ENCODE results near the gene TTC6.

DNA sequence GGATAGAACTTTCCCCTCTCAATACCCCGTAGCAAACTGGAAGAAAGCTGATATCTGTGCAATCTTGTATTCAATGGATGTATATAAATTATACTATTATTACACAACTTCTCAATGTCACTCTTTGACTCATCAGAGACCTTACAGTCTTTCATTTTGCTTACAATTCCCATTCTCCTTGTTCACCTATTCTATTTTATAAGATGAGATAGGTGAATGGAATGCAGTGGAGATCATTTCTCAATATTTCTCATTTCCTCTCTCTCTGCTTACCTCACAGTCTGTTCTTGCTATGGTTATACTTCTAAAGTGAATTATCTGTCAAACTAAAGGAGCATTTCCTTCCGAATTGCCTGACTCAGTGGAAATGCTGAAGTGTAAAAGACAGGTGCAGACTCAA lies 15.3 kb upstream of the TTC6 start:
- TF ChIP-seq, protein P1, sequence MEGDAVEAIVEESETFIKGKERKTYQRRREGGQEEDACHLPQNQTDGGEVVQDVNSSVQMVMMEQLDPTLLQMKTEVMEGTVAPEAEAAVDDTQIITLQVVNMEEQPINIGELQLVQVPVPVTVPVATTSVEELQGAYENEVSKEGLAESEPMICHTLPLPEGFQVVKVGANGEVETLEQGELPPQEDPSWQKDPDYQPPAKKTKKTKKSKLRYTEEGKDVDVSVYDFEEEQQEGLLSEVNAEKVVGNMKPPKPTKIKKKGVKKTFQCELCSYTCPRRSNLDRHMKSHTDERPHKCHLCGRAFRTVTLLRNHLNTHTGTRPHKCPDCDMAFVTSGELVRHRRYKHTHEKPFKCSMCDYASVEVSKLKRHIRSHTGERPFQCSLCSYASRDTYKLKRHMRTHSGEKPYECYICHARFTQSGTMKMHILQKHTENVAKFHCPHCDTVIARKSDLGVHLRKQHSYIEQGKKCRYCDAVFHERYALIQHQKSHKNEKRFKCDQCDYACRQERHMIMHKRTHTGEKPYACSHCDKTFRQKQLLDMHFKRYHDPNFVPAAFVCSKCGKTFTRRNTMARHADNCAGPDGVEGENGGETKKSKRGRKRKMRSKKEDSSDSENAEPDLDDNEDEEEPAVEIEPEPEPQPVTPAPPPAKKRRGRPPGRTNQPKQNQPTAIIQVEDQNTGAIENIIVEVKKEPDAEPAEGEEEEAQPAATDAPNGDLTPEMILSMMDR (IDR thresholded peaks at IDR 0.05 in 2 of 3, conservative IDR thresholded peaks at IDR 0.05 in 1 of 3; ENCODE audit: control insufficient read depth in 2 of 3, extremely low read depth in 1 of 3, insufficient read depth in 1 of 3, low read depth in 3 of 3, low read length in 3 of 3): no peak
- no peak for TF ChIP-seq POLR2AphosphoS5 (IDR thresholded peaks at IDR 0.05; ENCODE audit: low read length)
- TF ChIP-seq CEBPB (IDR thresholded peaks at IDR 0.05; ENCODE audit: borderline replicate concordance in 1 of 2, low read depth in 2 of 2, low read length in 2 of 2): no peak
- TF ChIP-seq, protein P2, sequence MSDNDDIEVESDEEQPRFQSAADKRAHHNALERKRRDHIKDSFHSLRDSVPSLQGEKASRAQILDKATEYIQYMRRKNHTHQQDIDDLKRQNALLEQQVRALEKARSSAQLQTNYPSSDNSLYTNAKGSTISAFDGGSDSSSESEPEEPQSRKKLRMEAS (IDR thresholded peaks at IDR 0.05; ENCODE audit: low read depth, low read length): no peak
- TF ChIP-seq, protein P3, sequence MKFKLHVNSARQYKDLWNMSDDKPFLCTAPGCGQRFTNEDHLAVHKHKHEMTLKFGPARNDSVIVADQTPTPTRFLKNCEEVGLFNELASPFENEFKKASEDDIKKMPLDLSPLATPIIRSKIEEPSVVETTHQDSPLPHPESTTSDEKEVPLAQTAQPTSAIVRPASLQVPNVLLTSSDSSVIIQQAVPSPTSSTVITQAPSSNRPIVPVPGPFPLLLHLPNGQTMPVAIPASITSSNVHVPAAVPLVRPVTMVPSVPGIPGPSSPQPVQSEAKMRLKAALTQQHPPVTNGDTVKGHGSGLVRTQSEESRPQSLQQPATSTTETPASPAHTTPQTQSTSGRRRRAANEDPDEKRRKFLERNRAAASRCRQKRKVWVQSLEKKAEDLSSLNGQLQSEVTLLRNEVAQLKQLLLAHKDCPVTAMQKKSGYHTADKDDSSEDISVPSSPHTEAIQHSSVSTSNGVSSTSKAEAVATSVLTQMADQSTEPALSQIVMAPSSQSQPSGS (IDR thresholded peaks at IDR 0.05; ENCODE audit: low read length): no peak
- TF ChIP-seq CREB1 (IDR thresholded peaks at IDR 0.05; ENCODE audit: low read depth): no peak
- TF ChIP-seq TAF1 (IDR thresholded peaks at IDR 0.05; ENCODE audit: borderline replicate concordance, low read depth, low read length): no peak
- no peak for TF ChIP-seq ZNF274 (IDR thresholded peaks at IDR 0.05; ENCODE audit: insufficient read depth, insufficient read length)
- TF ChIP-seq, protein P4, sequence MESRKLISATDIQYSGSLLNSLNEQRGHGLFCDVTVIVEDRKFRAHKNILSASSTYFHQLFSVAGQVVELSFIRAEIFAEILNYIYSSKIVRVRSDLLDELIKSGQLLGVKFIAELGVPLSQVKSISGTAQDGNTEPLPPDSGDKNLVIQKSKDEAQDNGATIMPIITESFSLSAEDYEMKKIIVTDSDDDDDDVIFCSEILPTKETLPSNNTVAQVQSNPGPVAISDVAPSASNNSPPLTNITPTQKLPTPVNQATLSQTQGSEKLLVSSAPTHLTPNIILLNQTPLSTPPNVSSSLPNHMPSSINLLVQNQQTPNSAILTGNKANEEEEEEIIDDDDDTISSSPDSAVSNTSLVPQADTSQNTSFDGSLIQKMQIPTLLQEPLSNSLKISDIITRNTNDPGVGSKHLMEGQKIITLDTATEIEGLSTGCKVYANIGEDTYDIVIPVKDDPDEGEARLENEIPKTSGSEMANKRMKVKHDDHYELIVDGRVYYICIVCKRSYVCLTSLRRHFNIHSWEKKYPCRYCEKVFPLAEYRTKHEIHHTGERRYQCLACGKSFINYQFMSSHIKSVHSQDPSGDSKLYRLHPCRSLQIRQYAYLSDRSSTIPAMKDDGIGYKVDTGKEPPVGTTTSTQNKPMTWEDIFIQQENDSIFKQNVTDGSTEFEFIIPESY (IDR thresholded peaks at IDR 0.05): no peak
- TF ChIP-seq POU2F2 (IDR thresholded peaks at IDR 0.05; ENCODE audit: borderline replicate concordance, low read depth, low read length): no peak
- TF ChIP-seq POLR2A (IDR thresholded peaks at IDR 0.05; ENCODE audit: low read depth, low read length): no peak
- no peak for TF ChIP-seq RAD51 (IDR thresholded peaks at IDR 0.05)

Measured in GM12878 (cell line).